ENCODE results near the gene GRID2. TPM values are rescaled to one million over a fixed set of nuclear protein-coding genes. Genes with fewer than 3 reads are reported as not detected.

Gene GRID2
- total and polyA plus RNA-seq, 2 of the 13 experiments (the other 11 are each of a cell fraction or from before 2014, with no cell fraction given), result not detected

DNA sequence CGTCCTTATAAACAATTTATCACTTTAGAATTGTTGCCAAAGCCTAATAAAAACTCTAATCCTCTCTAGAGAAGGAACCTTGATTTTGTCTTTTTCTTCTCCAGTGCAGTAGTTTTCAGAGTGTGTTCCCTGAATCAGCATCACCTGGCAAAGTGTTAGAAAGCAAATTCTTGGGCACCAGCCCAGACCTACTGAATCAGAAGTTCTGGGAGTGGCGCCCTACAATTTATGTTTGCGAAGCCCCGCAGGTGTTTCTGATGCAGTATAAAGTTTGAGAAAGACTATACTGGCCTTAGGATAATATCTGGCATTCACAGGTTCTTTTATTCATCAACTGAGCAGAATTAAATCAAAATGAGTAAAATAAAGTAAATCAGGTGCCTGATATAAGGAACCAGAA is 879.0 kb downstream of the GRID2 start:
- Histone ChIP-seq H3K9me3 (ENCODE audit: low read length) (no peaks in the 10 kb centered on the region), H3K4me1 (ENCODE audit: insufficient read depth, low read length) (no peaks in the 10 kb centered on the region), H2AFZ (ENCODE audit: low read length) (no peak overlapping the region), H3K79me2 (ENCODE audit: insufficient read depth, low read length) (no peaks in the 10 kb centered on the region), H3K9ac (ENCODE audit: insufficient read depth, low read depth, low read length) (no peak overlapping the region), H3K4me2 (ENCODE audit: low read depth, low read length) (no peak overlapping the region), H4K20me1 (ENCODE audit: insufficient read depth, low read length) (no peaks in the 10 kb centered on the region), H3K36me3 (replicated peaks in 1 of 2; ENCODE audit: control insufficient read depth in 1 of 2, insufficient read depth in 2 of 2, low read length in 2 of 2) (no peaks in the 10 kb centered on the region), H3K27me3 (ENCODE audit: control insufficient read depth in 1 of 2, insufficient read depth in 2 of 2, low read length in 2 of 2) (no peaks in the 10 kb centered on the region), H3K27ac (ENCODE audit: extremely low read length, insufficient read depth, low read length) (no peak overlapping the region), H3K4me3 (replicated peaks in 1 of 3; ENCODE audit: insufficient read depth in 1 of 3, low read depth in 2 of 3, low read length in 3 of 3) (no peak overlapping the region)
- intact Hi-C loops (cut with micrococcal nuclease; ENCODE audit: unreplicated experiment), result no loop called here
- ChIA-PET POLR2A (no interaction called here), CTCF (ENCODE audit: low intra/inter-chr PET ratio, low total read pairs) (no interaction called here)
- no peak for DNase-seq (ENCODE audit: low spot score)
- in situ Hi-C loops (cut with HindIII; ENCODE audit: extremely low pct_ligation_motif_present, low pct_unique_long_range_greater_than_20kb), result no loop called here
- TF ChIP-seq FOSL2 (CRISPR knock-in tag; IDR thresholded peaks at IDR 0.05) (no peak), HES4 (CRISPR knock-in tag; IDR thresholded peaks at IDR 0.05; ENCODE audit: borderline replicate concordance) (no peak), ZNF577 (CRISPR knock-in tag; IDR thresholded peaks at IDR 0.05; ENCODE audit: borderline replicate concordance, low read depth) (no peak), ZNF713 (CRISPR knock-in tag; IDR thresholded peaks at IDR 0.05) (no peak), ZNF672 (CRISPR knock-in tag; IDR thresholded peaks at IDR 0.05) (no peak), SETDB1 (CRISPR knock-in tag; IDR thresholded peaks at IDR 0.05; ENCODE audit: borderline replicate concordance) (no peak), ZNF230 (CRISPR knock-in tag; IDR thresholded peaks at IDR 0.05) (no peak), SP4 (CRISPR knock-in tag; IDR thresholded peaks at IDR 0.05) (no peak), ZNF670 (CRISPR knock-in tag; IDR thresholded peaks at IDR 0.05; ENCODE audit: borderline replicate concordance) (no peak), RFX3 (CRISPR knock-in tag; IDR thresholded peaks at IDR 0.05) (no peak)
- TF ChIP-seq, protein P1, sequence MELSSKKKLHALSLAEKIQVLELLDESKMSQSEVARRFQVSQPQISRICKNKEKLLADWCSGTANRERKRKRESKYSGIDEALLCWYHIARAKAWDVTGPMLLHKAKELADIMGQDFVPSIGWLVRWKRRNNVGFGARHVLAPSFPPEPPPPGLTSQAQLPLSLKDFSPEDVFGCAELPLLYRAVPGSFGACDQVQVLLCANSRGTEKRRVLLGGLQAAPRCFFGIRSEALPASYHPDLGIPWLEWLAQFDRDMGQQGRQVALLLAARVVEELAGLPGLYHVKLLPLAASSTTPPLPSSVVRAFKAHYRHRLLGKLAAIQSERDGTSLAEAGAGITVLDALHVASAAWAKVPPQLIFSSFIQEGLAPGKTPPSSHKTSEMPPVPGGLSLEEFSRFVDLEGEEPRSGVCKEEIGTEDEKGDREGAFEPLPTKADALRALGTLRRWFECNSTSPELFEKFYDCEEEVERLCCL (CRISPR knock-in tag; IDR thresholded peaks at IDR 0.05; ENCODE audit: borderline replicate concordance), result no peak
- TF ChIP-seq, protein P2, sequence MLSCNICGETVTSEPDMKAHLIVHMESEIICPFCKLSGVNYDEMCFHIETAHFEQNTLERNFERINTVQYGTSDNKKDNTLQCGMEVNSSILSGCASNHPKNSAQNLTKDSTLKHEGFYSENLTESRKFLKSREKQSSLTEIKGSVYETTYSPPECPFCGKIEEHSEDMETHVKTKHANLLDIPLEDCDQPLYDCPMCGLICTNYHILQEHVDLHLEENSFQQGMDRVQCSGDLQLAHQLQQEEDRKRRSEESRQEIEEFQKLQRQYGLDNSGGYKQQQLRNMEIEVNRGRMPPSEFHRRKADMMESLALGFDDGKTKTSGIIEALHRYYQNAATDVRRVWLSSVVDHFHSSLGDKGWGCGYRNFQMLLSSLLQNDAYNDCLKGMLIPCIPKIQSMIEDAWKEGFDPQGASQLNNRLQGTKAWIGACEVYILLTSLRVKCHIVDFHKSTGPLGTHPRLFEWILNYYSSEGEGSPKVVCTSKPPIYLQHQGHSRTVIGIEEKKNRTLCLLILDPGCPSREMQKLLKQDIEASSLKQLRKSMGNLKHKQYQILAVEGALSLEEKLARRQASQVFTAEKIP (CRISPR knock-in tag; IDR thresholded peaks at IDR 0.05; ENCODE audit: borderline replicate concordance), result no peak
- TF ChIP-seq, protein P3, sequence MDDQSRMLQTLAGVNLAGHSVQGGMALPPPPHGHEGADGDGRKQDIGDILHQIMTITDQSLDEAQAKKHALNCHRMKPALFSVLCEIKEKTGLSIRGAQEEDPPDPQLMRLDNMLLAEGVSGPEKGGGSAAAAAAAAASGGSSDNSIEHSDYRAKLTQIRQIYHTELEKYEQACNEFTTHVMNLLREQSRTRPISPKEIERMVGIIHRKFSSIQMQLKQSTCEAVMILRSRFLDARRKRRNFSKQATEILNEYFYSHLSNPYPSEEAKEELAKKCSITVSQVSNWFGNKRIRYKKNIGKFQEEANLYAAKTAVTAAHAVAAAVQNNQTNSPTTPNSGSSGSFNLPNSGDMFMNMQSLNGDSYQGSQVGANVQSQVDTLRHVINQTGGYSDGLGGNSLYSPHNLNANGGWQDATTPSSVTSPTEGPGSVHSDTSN (CRISPR knock-in tag; IDR thresholded peaks at IDR 0.05; ENCODE audit: borderline replicate concordance), result no peak
- no peak for FAIRE-seq
- no TSS peak for BruUV-seq (replicated peaks)
- 2% methylated on average over 4 of the region's 4 CpGs for WGBS (ENCODE audit: low lambda C conversion rate)
- ATAC-seq, result no peak

Measured in HepG2 (cell line).